ENCODE measurements around the gene NAA10. TPM values are rescaled to one million over a fixed set of nuclear protein-coding genes. Genes with fewer than 3 reads are reported as not detected.

Gene NAA10
- total RNA-seq, 1 donor from 2014 or later: 69.2 TPM

DNA sequence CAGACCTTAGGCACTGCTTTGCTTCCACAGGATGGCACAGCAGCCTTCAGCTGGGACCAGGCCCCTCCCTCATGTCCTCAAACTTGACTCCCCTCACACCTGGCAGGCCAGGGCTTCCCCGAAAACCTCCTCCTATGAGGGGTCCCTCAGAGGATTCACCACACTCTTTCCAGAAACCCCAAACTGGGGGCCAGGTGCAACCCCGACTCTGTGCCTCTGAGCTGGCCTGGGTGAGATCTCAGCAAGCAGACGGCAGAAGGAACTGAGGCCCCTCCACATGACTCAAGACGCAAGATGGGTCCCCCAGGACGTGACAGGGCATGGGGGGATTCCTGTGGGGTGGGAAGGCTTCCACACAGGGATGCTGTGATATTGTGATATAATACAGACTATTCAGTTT, 30.6 kb upstream of the NAA10 start:
- no peak for TF ChIP-seq CTCF (IDR thresholded peaks at IDR 0.05)
- Histone ChIP-seq H3K36me3 (peaks cover 36% of the 10 kb centered on the region), H3K27me3 (ENCODE audit: low read depth) (no peaks in the 10 kb centered on the region), H3K9me3 (no peaks in the 10 kb centered on the region), H3K4me1 (peaks cover 33% of the 10 kb centered on the region), H3K27ac (no peak overlapping the region), H3K4me3 (no peak overlapping the region)
- intact Hi-C loops (cut with DNase I): no loop called here
- DNase-seq (no peak), ATAC-seq (no peak)

DNA sequence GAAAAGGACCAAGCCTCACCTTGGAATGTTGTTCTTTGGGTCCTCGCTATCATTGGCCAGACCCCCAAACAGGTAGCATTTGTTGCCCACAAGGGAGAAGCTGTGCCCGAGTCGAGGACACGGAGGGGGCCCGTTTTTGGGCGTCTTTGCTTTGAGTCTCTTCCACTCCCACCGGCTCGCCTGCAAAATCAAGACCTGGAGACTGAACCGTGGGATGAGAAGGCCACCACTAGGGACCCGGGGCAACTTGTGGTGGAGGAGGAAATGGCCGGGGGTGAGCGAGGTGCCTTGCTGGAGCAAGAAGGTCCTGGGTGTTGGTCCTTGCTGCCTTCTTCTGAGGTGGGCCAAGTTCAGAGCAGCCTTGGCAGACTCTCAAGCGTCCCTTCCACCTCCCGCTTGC, 29.3 kb upstream of the NAA10 start:
- no peak for TF ChIP-seq CTCF (IDR thresholded peaks at IDR 0.05)
- no peak overlapping the region for H3K27ac ChIP-seq
- H3K4me1 ChIP-seq: peaks cover 30% of the 10 kb centered on the region
- intact Hi-C loops (cut with DNase I): no loop called here
- ATAC-seq: no peak
- no peak overlapping the region for H3K4me3 ChIP-seq
- no peak for DNase-seq
- no peaks in the 10 kb centered on the region for H3K27me3 ChIP-seq (ENCODE audit: low read depth)
- H3K9me3 ChIP-seq: no peaks in the 10 kb centered on the region
- H3K36me3 ChIP-seq: peaks cover 49% of the 10 kb centered on the region

DNA sequence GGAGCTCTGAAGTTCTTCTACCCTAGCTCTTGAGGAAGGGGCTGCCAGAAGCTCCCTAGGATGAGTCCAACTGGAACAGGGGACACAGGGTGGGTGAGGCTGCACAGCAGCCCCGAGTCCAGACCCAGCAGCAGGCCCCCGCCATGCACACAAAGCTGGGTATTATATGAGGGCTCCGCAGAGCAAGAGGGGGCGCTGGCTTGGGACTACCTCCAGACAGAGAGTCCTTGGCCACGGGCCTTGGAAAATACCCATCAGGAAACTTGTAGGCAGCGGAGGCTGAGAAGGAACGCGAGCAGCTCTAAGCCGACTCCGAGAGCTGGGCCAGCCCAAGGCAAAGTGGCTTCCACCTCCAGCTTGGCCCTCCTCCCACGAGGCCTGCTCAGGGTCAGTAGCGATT, 28.7 kb upstream of the NAA10 start:
- H3K4me1 ChIP-seq: peaks cover 24% of the 10 kb centered on the region
- peaks cover 55% of the 10 kb centered on the region for H3K36me3 ChIP-seq
- DNase-seq: no peak
- H3K27ac ChIP-seq: no peak overlapping the region
- intact Hi-C loops (cut with DNase I): no loop called here
- no peak for ATAC-seq
- no peaks in the 10 kb centered on the region for H3K27me3 ChIP-seq (ENCODE audit: low read depth)
- no peaks in the 10 kb centered on the region for H3K9me3 ChIP-seq
- TF ChIP-seq CTCF (IDR thresholded peaks at IDR 0.05): no peak
- no peak overlapping the region for H3K4me3 ChIP-seq

DNA sequence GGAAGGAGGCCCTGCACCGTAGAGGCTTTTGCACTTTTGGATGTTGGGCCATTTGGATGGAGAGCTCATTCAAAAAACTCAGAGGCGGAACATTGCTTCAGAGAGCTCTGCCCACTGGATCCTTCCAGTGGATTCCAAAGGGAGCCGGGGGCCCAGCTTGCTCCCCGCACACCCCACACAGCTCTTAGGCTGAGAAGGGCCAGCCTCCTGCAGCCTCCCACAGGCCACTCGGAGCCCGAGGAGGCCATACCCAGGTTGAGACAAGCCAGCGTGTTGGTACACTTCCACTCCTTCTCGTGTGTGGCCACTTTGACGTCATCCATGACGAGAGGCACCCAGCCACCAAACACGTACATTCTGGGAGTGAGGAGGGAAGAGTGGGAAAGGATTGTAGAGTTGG, 26.5 kb upstream of the NAA10 start:
- no peak overlapping the region for H3K27ac ChIP-seq
- peaks cover 77% of the 10 kb centered on the region for H3K36me3 ChIP-seq
- no peak for TF ChIP-seq CTCF (IDR thresholded peaks at IDR 0.05)

DNA sequence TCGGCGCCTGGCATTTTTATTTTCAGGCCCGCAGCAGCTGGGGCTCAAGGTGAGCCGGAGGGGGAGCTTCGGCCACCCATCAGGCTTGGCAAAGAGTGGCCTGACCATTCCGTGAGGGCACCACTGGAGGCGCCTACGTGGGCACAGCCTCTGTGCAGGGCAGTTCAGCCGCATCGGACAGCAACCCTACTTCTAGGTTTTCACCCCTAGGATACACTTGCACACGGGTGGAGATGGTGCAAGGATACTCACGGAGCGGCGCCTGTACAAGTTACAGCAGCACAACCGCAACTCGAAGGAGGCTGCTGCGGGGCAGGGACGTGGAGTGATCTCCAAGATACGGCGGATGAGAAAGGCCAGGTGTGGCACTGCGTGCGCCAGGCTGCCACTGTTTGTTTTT, 25.9 kb upstream of the NAA10 start:
- TF ChIP-seq CTCF (IDR thresholded peaks at IDR 0.05): no peak
- Histone ChIP-seq H3K4me3 (no peak overlapping the region), H3K36me3 (peaks cover 82% of the 10 kb centered on the region), H3K27ac (no peak overlapping the region), H3K9me3 (no peaks in the 10 kb centered on the region), H3K27me3 (ENCODE audit: low read depth) (no peaks in the 10 kb centered on the region), H3K4me1 (no peaks in the 10 kb centered on the region)
- intact Hi-C loops (cut with DNase I): no loop called here
- ATAC-seq: no peak
- no peak for DNase-seq

More for the DNA sequence above, 26.5 kb upstream of the NAA10 start:
- H3K9me3 ChIP-seq: no peaks in the 10 kb centered on the region
- intact Hi-C loops (cut with DNase I): no loop called here
- DNase-seq (no peak), ATAC-seq (no peak)
- H3K4me1 ChIP-seq: peaks cover 3% of the 10 kb centered on the region
- H3K4me3 ChIP-seq: no peak overlapping the region
- no peaks in the 10 kb centered on the region for H3K27me3 ChIP-seq (ENCODE audit: low read depth)

GRCh38 chrX:153960077-153960476, 25.2 kb upstream of the NAA10 start:
- Histone ChIP-seq H3K9me3 (no peaks in the 10 kb centered on the region), H3K27ac (no peak overlapping the region), H3K36me3 (peaks cover 88% of the 10 kb centered on the region), H3K4me3 (no peak overlapping the region), H3K4me1 (no peaks in the 10 kb centered on the region), H3K27me3 (ENCODE audit: low read depth) (no peaks in the 10 kb centered on the region)
- ATAC-seq (no peak), DNase-seq (no peak)
- intact Hi-C loops (cut with DNase I): no loop called here
- TF ChIP-seq CTCF (IDR thresholded peaks at IDR 0.05): no peak

All from lower lobe of right lung (tissue), 2 donors.